Skeletal muscle tissue (tissue), 4 donors: ENCODE results near the gene FMN1. TPM values are rescaled to one million over a fixed set of nuclear protein-coding genes. Genes with fewer than 3 reads are reported as not detected.

ENCODE experiments used
- H3K27ac ChIP-seq: one replicate; pipeline ENCODE4 v1.7.0; 2013; ENCODE audit warnings: mild to moderate bottlenecking, low read depth, low read length, inconsistent platforms
- H3K27me3 ChIP-seq, 3 donors: one replicate each; pipeline ENCODE4 v1.7.0; 2013; ENCODE audit warnings: low read length in 3 of 3; ENCODE audit not compliant: control insufficient read depth in 3 of 3, insufficient read depth in 3 of 3
- H3K36me3 ChIP-seq, 3 donors: one replicate each; pipeline ENCODE4 v1.7.0; 2013; ENCODE audit warnings: low read length in 3 of 3; ENCODE audit not compliant: control insufficient read depth in 3 of 3, insufficient read depth in 3 of 3
- H3K4me1 ChIP-seq, 3 donors: one replicate each; pipeline ENCODE4 v1.7.0; 2013; ENCODE audit warnings: low read length in 3 of 3, mild to moderate bottlenecking in 3 of 3; ENCODE audit not compliant: control insufficient read depth in 3 of 3, insufficient read depth in 3 of 3
- H3K4me3 ChIP-seq, 3 donors: one replicate each; pipeline ENCODE4 v1.7.0; 2013; ENCODE audit warnings: low read length in 3 of 3
- H3K9ac ChIP-seq, 3 donors: one replicate each; pipeline ENCODE4 v1.7.0; 2013; ENCODE audit warnings: low read length in 3 of 3, mild to moderate bottlenecking in 3 of 3, moderate library complexity in 2 of 3, low read depth in 1 of 3
- H3K9me3 ChIP-seq, 3 donors: one replicate each; pipeline ENCODE4 v1.7.0; 2013; ENCODE audit warnings: low read length in 3 of 3; ENCODE audit not compliant: control insufficient read depth in 3 of 3
- total RNA-seq: library from RNA; depleted of rRNA; stranded (reverse); fragments of >200 nt; gene quantifications from one replicate; pipeline ENCODE4 v1.2.3, GENCODE V29; 2014
- donor health status: Osteomylitis.

Gene FMN1
- total RNA-seq, 1 donor from 2014 or later = 3.7 TPM

- Histone ChIP-seq H3K27me3 (no peaks in the 10 kb centered on the region), H3K9ac (no peak overlapping the region), H3K4me1 (no peaks in the 10 kb centered on the region), H3K36me3 (no peaks in the 10 kb centered on the region), H3K4me3 (no peak overlapping the region), H3K9me3 (no peaks in the 10 kb centered on the region), H3K27ac (no peak overlapping the region)
Observed at GRCh38 chr15:32784581-32784980, 409.9 kb downstream of the FMN1 start.

GRCh38 chr15:32781781-32782180 lies 412.7 kb downstream of the FMN1 start:
- H3K27ac ChIP-seq = no peak overlapping the region
- peaks cover 0 to 2% (median 0%) of the 10 kb centered on the region in 3 donors for H3K9me3 ChIP-seq
- no peak overlapping the region for H3K4me3 ChIP-seq
- no peak overlapping the region for H3K9ac ChIP-seq
- no peaks in the 10 kb centered on the region for H3K27me3 ChIP-seq
- no peaks in the 10 kb centered on the region for H3K4me1 ChIP-seq
- no peaks in the 10 kb centered on the region for H3K36me3 ChIP-seq

GRCh38 chr15:32778391-32779176 lies 415.9 kb downstream of the FMN1 start:
- Histone ChIP-seq H3K27ac (no peak overlapping the region), H3K9ac (no peak overlapping the region), H3K27me3 (no peaks in the 10 kb centered on the region), H3K36me3 (peaks cover 0 to under 1% (median 0%) of the 10 kb centered on the region in 3 donors), H3K4me1 (no peaks in the 10 kb centered on the region), H3K9me3 (peaks cover 0 to 2% (median 0%) of the 10 kb centered on the region in 3 donors), H3K4me3 (no peak overlapping the region)

- H3K27ac ChIP-seq = no peak overlapping the region
- peaks cover 0 to 6% (median 0%) of the 10 kb centered on the region in 3 donors for H3K36me3 ChIP-seq
- no peaks in the 10 kb centered on the region for H3K27me3 ChIP-seq
- no peaks in the 10 kb centered on the region for H3K4me1 ChIP-seq
- H3K4me3 ChIP-seq = no peak overlapping the region
- H3K9me3 ChIP-seq = peaks cover 0 to 2% (median 0%) of the 10 kb centered on the region in 3 donors
- H3K9ac ChIP-seq = no peak overlapping the region
Observed at GRCh38 chr15:32775103-32775502, 419.4 kb downstream of the FMN1 start.

GRCh38 chr15:32774022-32774421 lies 420.5 kb downstream of the FMN1 start:
- Histone ChIP-seq H3K36me3 (peaks cover 0 to 6% (median 0%) of the 10 kb centered on the region in 3 donors), H3K4me3 (no peak overlapping the region), H3K9me3 (peaks cover 0 to 2% (median 0%) of the 10 kb centered on the region in 3 donors), H3K9ac (no peak overlapping the region), H3K27ac (no peak overlapping the region), H3K27me3 (no peaks in the 10 kb centered on the region), H3K4me1 (no peaks in the 10 kb centered on the region)

GRCh38 chr15:32767236-32767635 lies 427.3 kb downstream of the FMN1 start:
- H3K27ac ChIP-seq = no peak overlapping the region
- no peak overlapping the region for H3K9ac ChIP-seq
- no peaks in the 10 kb centered on the region for H3K4me1 ChIP-seq
- H3K4me3 ChIP-seq = no peak overlapping the region
- no peaks in the 10 kb centered on the region for H3K36me3 ChIP-seq
- H3K9me3 ChIP-seq = no peaks in the 10 kb centered on the region
- H3K27me3 ChIP-seq = no peaks in the 10 kb centered on the region

GRCh38 chr15:32766101-32766500 lies 428.4 kb downstream of the FMN1 start:
- no peak overlapping the region for H3K27ac ChIP-seq
- no peaks in the 10 kb centered on the region for H3K36me3 ChIP-seq
- no peak overlapping the region for H3K4me3 ChIP-seq
- H3K9me3 ChIP-seq = no peaks in the 10 kb centered on the region
- H3K27me3 ChIP-seq = no peaks in the 10 kb centered on the region
- H3K4me1 ChIP-seq = no peaks in the 10 kb centered on the region
- H3K9ac ChIP-seq = no peak overlapping the region

- Histone ChIP-seq H3K9ac (no peak overlapping the region), H3K4me1 (no peaks in the 10 kb centered on the region), H3K9me3 (no peaks in the 10 kb centered on the region)
Observed at GRCh38 chr15:32765236-32765635, 429.3 kb downstream of the FMN1 start.

GRCh38 chr15:32763295-32763694 lies 431.2 kb downstream of the FMN1 start:
- no peak overlapping the region for H3K4me3 ChIP-seq
- no peaks in the 10 kb centered on the region for H3K9me3 ChIP-seq
- no peaks in the 10 kb centered on the region for H3K27me3 ChIP-seq
- H3K9ac ChIP-seq = no peak overlapping the region
- H3K4me1 ChIP-seq = no peaks in the 10 kb centered on the region
- no peaks in the 10 kb centered on the region for H3K36me3 ChIP-seq
- no peak overlapping the region for H3K27ac ChIP-seq

More at GRCh38 chr15:32765236-32765635, 429.3 kb downstream of the FMN1 start:
- no peak overlapping the region for H3K27ac ChIP-seq
- H3K4me3 ChIP-seq = no peak overlapping the region
- no peaks in the 10 kb centered on the region for H3K27me3 ChIP-seq
- no peaks in the 10 kb centered on the region for H3K36me3 ChIP-seq

GRCh38 chr15:32757426-32757825 lies 437.1 kb downstream of the FMN1 start:
- Histone ChIP-seq H3K27ac (no peak overlapping the region), H3K9ac (no peak overlapping the region), H3K36me3 (no peaks in the 10 kb centered on the region), H3K4me3 (no peak overlapping the region), H3K4me1 (no peaks in the 10 kb centered on the region), H3K27me3 (no peaks in the 10 kb centered on the region), H3K9me3 (no peaks in the 10 kb centered on the region)
